Osteocyte (in vitro differentiated cells): Measurements from ENCODE around the gene FGF5. TPM values are rescaled to one million over a fixed set of nuclear protein-coding genes. Genes with fewer than 3 reads are reported as not detected.
"Not testable (repeated sequence)": the region's sequence is repeated elsewhere in the genome, so short reads cannot be mapped to it uniquely, and the experiment has no call there.

Source experiments
- DNase-seq: peaks from one replicate; pipeline ENCODE4 v3.0.0; 2021; ENCODE audit warnings: mixed read lengths; ENCODE audit not compliant: unreplicated experiment; ENCODE audit errors: extremely low spot score
- H3K27ac Mint-ChIP-seq: one replicate; pipeline ENCODE4 v1.8.0; 2021; ENCODE audit warnings: mild to moderate bottlenecking, mixed read lengths; ENCODE audit not compliant: unreplicated experiment
- H3K27me3 Mint-ChIP-seq: one replicate; pipeline ENCODE4 v1.8.0; 2021; ENCODE audit warnings: mixed read lengths; ENCODE audit not compliant: unreplicated experiment
- H3K36me3 Mint-ChIP-seq: one replicate; pipeline ENCODE4 v1.8.0; 2021; ENCODE audit warnings: mixed read lengths; ENCODE audit not compliant: unreplicated experiment
- H3K4me1 Mint-ChIP-seq: one replicate; pipeline ENCODE4 v1.8.0; 2021; ENCODE audit warnings: mixed read lengths; ENCODE audit not compliant: unreplicated experiment
- H3K4me3 Mint-ChIP-seq: one replicate; pipeline ENCODE4 v1.8.0; 2021; ENCODE audit warnings: mild to moderate bottlenecking, moderate library complexity, mixed read lengths; ENCODE audit not compliant: unreplicated experiment
- H3K9me3 Mint-ChIP-seq: one replicate; pipeline ENCODE4 v1.8.0; 2021; ENCODE audit warnings: mixed read lengths; ENCODE audit not compliant: unreplicated experiment
- total RNA-seq: library from RNA; stranded (reverse); gene quantifications from 2 replicates; pipeline ENCODE4 v1.2.1, GENCODE V29; 2021
- TF ChIP-seq, protein P1 (sequence below): fragments of 200-600 bp; sonication (generic); IDR thresholded peaks from 2 replicates; pipeline ENCODE4 v1.5.0; 2021; ENCODE audit warnings: antibody characterized with exemption, mild to moderate bottlenecking, moderate library complexity

FGF5 gene
- total RNA-seq, 1 donor from 2014 or later = 8.2 TPM

DNA sequence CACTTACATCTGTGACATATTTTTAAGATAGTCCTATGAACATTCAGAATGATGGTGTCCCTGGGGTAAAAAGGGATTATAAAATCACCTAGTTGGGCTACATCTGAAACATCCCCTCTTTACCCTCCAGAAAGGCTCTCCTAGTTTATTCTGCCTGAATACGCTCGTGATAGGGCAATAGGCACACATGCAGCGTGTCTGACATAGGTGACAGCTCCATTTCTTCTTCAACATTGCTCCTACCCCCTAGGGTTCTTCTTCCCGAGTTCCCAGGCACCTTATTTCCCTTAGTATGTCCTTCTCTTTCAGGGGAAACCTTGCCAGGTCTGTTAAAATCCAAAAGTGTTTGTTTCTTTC, 42.0 kb downstream of the FGF5 start:
- no peak overlapping the region for H3K4me3 Mint-ChIP-seq
- TF ChIP-seq, protein P1, sequence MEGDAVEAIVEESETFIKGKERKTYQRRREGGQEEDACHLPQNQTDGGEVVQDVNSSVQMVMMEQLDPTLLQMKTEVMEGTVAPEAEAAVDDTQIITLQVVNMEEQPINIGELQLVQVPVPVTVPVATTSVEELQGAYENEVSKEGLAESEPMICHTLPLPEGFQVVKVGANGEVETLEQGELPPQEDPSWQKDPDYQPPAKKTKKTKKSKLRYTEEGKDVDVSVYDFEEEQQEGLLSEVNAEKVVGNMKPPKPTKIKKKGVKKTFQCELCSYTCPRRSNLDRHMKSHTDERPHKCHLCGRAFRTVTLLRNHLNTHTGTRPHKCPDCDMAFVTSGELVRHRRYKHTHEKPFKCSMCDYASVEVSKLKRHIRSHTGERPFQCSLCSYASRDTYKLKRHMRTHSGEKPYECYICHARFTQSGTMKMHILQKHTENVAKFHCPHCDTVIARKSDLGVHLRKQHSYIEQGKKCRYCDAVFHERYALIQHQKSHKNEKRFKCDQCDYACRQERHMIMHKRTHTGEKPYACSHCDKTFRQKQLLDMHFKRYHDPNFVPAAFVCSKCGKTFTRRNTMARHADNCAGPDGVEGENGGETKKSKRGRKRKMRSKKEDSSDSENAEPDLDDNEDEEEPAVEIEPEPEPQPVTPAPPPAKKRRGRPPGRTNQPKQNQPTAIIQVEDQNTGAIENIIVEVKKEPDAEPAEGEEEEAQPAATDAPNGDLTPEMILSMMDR = no peak
- no peaks in the 10 kb centered on the region for H3K9me3 Mint-ChIP-seq
- H3K27ac Mint-ChIP-seq = no peak overlapping the region
- no peaks in the 10 kb centered on the region for H3K27me3 Mint-ChIP-seq
- DNase-seq = no peak
- no peaks in the 10 kb centered on the region for H3K36me3 Mint-ChIP-seq
- peaks cover 19% of the 10 kb centered on the region for H3K4me1 Mint-ChIP-seq

DNA sequence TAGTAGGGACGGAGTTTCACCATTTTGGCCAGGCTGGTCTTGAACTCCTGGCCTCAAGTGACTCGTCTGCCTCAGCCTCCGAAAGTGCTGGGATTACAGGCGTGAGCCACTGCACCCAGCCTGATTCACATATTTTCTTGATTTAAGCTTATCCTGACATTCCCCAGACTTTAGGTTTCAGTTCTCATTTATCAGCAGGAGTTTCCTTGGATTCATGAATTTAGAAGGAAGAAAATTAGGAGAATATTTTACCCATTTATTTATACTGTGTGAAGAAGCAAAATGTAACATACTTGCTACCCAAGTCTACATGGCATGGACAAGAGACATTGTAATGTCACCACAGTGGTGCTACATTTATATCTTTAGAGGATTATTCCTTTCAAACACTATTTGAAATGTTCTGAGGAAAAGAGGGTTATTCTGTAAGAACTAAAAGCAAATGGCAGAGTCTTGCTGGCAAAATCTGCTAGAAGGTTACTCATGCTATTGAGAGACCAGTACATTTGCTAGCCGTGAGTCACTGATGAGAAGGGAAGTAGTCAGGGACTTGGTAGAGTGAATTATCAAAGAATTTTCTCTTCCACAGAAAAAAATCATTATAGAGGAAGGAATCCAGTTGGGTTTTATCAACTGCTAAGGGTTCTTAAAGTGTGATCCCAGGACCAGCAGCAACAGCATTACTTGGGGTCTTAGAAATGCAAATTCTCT, 43.0 kb downstream of the FGF5 start:
- Mint-ChIP-seq H3K36me3 (no peaks in the 10 kb centered on the region), H3K4me1 (peaks cover 19% of the 10 kb centered on the region), H3K27me3 (no peaks in the 10 kb centered on the region), H3K27ac (no peak overlapping the region), H3K9me3 (no peaks in the 10 kb centered on the region), H3K4me3 (no peak overlapping the region)
- DNase-seq = no peak
- TF ChIP-seq, protein P1 = no peak

DNA sequence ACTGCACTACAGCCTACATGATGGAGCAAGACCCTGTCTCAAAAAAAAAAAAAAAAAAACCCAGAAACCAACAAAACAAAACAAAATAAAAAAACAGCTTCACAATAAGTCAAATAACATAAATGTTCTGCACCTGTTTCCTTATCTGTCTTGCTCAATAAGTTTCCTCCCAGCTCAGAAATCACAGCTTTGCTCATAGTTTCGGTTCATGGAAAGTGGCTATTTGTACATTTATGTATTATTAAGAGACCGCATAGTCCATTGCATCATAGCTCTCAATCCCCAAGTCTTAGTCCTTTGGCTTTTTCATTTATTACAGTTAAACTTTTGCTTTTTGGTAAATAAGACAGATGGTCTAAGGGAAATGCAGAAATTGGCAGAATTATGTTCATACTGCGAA, 44.7 kb downstream of the FGF5 start:
- H3K27me3 Mint-ChIP-seq = peaks cover 4% of the 10 kb centered on the region
- TF ChIP-seq, protein P1 = no peak
- H3K36me3 Mint-ChIP-seq = no peaks in the 10 kb centered on the region
- H3K27ac Mint-ChIP-seq = no peak overlapping the region
- no peak overlapping the region for H3K4me3 Mint-ChIP-seq
- peaks cover 17% of the 10 kb centered on the region for H3K4me1 Mint-ChIP-seq
- no peaks in the 10 kb centered on the region for H3K9me3 Mint-ChIP-seq
- DNase-seq = no peak

DNA sequence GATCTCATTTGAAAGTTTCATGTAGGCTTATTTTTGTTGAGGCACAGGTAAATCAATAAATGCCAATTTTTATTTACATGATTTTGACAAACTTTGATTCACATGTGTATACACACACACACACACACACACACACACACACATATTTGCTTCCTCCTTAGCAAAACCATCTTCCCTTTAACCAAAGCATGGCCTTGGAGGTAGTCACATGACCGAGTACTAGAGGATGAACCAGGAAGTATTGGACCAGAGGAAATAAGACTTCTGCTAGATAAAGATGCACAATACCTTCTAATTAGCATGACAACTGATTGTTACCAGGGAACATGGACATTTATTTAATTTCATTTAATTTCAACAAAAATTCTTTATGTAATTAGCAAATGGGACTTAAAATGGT, 45.7 kb downstream of the FGF5 start:
- no peaks in the 10 kb centered on the region for H3K9me3 Mint-ChIP-seq
- no peaks in the 10 kb centered on the region for H3K36me3 Mint-ChIP-seq
- H3K27ac Mint-ChIP-seq = no peak overlapping the region
- no peak for DNase-seq
- H3K4me3 Mint-ChIP-seq = no peak overlapping the region
- H3K27me3 Mint-ChIP-seq = peaks cover 4% of the 10 kb centered on the region
- TF ChIP-seq, protein P1 = no peak
- H3K4me1 Mint-ChIP-seq = peaks cover 14% of the 10 kb centered on the region

DNA sequence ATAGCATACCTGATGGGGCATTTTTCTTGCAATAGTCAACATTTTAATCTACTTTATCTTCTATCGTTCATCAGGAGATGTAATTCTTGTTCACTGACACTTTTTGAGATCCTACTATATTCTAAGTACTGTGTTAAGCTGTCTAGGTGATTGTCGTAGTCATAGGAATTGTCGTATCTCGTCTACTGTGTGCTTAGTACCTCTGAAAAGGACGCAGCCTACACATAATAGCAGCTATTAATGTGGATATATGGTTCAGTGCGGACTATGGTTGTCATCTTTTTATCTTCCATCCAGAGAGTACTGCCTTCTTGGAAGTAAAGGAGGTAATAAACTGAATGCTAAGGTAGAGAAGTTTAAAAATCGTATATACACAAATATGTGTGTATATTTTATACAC, 47.2 kb downstream of the FGF5 start:
- Mint-ChIP-seq H3K9me3 (no peaks in the 10 kb centered on the region), H3K4me3 (no peak overlapping the region), H3K27me3 (peaks cover 4% of the 10 kb centered on the region), H3K27ac (no peak overlapping the region), H3K4me1 (peaks cover 16% of the 10 kb centered on the region), H3K36me3 (no peaks in the 10 kb centered on the region)
- TF ChIP-seq, protein P1 = no peak
- DNase-seq = no peak

DNA sequence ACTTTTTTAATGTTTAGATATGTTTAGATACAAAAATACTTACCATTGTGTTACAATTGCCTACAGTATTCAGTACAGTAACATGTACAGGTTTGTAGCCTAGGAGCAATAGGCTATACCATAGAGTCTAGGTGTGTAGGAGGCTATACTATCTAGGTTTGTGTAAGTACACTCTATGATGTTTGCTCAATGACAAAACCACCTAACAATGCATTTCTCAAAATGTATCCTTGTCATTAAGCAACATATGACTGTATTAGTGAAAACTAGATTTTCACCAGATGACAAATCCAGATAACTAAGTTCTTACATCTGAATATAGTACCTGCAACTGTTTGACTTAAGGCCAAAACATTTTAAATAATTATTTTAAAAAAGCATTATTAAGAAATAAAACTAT, 49.4 kb downstream of the FGF5 start:
- H3K9me3 Mint-ChIP-seq, H3K4me3 Mint-ChIP-seq, H3K27ac Mint-ChIP-seq, H3K27me3 Mint-ChIP-seq, DNase-seq, H3K36me3 Mint-ChIP-seq: not testable (repeated sequence)
- peaks cover 15% of the 10 kb centered on the region for H3K4me1 Mint-ChIP-seq
